ENCODE results near the gene CNTROB.
"Not testable (repeated sequence)": the region's sequence is repeated elsewhere in the genome, so short reads cannot be mapped to it uniquely, and the experiment has no call there.

The CNTROB gene

GRCh38 chr17:7944326-7944725 lies 12.3 kb downstream of the CNTROB start:
- no peak for DNase-seq (ENCODE audit: low read depth in 1 of 2, low spot score in 1 of 2)

GRCh38 chr17:7945651-7946050 lies 13.6 kb downstream of the CNTROB start:
- no peak for DNase-seq (ENCODE audit: low read depth in 1 of 2, low spot score in 1 of 2)

GRCh38 chr17:7946441-7946840 lies 14.4 kb downstream of the CNTROB start:
- no peak for DNase-seq (ENCODE audit: low read depth in 1 of 2, low spot score in 1 of 2)

GRCh38 chr17:7947651-7948050 lies 15.6 kb downstream of the CNTROB start:
- DNase-seq (ENCODE audit: low read depth in 1 of 2, low spot score in 1 of 2) = no peak

- DNase-seq (ENCODE audit: low read depth in 1 of 2, low spot score in 1 of 2) = no peak
These were observed 18.6 kb downstream of the CNTROB start for GRCh38 chr17:7950578-7950977.

- DNase-seq (ENCODE audit: low read depth in 1 of 2, low spot score in 1 of 2) = no peak
These were observed 19.3 kb downstream of the CNTROB start for GRCh38 chr17:7951143-7951792.

- not testable (repeated sequence) for DNase-seq (ENCODE audit: low read depth in 1 of 2, low spot score in 1 of 2)
These were observed 21.3 kb downstream of the CNTROB start for GRCh38 chr17:7953266-7953665.

GRCh38 chr17:7955414-7956227 lies 23.6 kb downstream of the CNTROB start:
- no peak for DNase-seq (ENCODE audit: low read depth in 1 of 2, low spot score in 1 of 2)

GRCh38 chr17:7956228-7956965 lies 24.4 kb downstream of the CNTROB start:
- no peak for DNase-seq (ENCODE audit: low read depth in 1 of 2, low spot score in 1 of 2)

GRCh38 chr17:7959503-7960253 lies 27.7 kb downstream of the CNTROB start:
- no peak for DNase-seq (ENCODE audit: low read depth in 1 of 2, low spot score in 1 of 2)

- no peak for DNase-seq (ENCODE audit: low read depth in 1 of 2, low spot score in 1 of 2)
These were observed 29.4 kb downstream of the CNTROB start for GRCh38 chr17:7961421-7961820.

- DNase-seq (ENCODE audit: low read depth in 1 of 2, low spot score in 1 of 2) = no peak
These were observed 35.7 kb downstream of the CNTROB start for GRCh38 chr17:7967751-7968150.

- no peak for DNase-seq (ENCODE audit: low read depth in 1 of 2, low spot score in 1 of 2)
These were observed 37.4 kb downstream of the CNTROB start for GRCh38 chr17:7969433-7969832.

GRCh38 chr17:7971651-7972050 lies 39.6 kb downstream of the CNTROB start:
- no peak for DNase-seq (ENCODE audit: low read depth in 1 of 2, low spot score in 1 of 2)

GRCh38 chr17:7972131-7972785 lies 40.3 kb downstream of the CNTROB start:
- DNase-seq (ENCODE audit: low read depth in 1 of 2, low spot score in 1 of 2) = no peak

GRCh38 chr17:7974638-7975131 lies 42.7 kb downstream of the CNTROB start:
- DNase-seq (ENCODE audit: low read depth in 1 of 2, low spot score in 1 of 2) = no peak

- no peak for DNase-seq (ENCODE audit: low read depth in 1 of 2, low spot score in 1 of 2)
These were observed 45.0 kb downstream of the CNTROB start for GRCh38 chr17:7977039-7977438.

- no peak for DNase-seq (ENCODE audit: low read depth in 1 of 2, low spot score in 1 of 2)
These were observed 45.8 kb downstream of the CNTROB start for GRCh38 chr17:7977805-7978204.

GRCh38 chr17:7982173-7982572 lies 50.2 kb downstream of the CNTROB start:
- DNase-seq (ENCODE audit: low read depth in 1 of 2, low spot score in 1 of 2) = no peak

- no peak for DNase-seq (ENCODE audit: low read depth in 1 of 2, low spot score in 1 of 2)
These were observed 50.7 kb downstream of the CNTROB start for GRCh38 chr17:7982666-7983065.

- DNase-seq (ENCODE audit: low read depth in 1 of 2, low spot score in 1 of 2) = no peak
These were observed 52.9 kb downstream of the CNTROB start for GRCh38 chr17:7984904-7985303.

Data from activated T-helper 1 cell treated with anti-CD3 and anti-CD28 coated beads, Interleukin-2, amount 50 U/mL, for 16 hours (primary cell).